Activated gamma-delta T cell treated with anti-CD3 and anti-CD28 coated beads, Interleukin-2, amount 50 U/mL, for 16 hours (primary cell): Measurements from ENCODE around the gene KMT2C.
"Not testable (repeated sequence)": the region's sequence is repeated elsewhere in the genome, so short reads cannot be mapped to it uniquely, and the experiment has no call there.

ENCODE experiments used
- DNase-seq: peaks from one replicate; pipeline ENCODE4 v3.0.0-alpha.2; 2020; ENCODE audit warnings: low read depth

Gene KMT2C

GRCh38 chr7:152362128-152362926 lies 73.5 kb downstream of the KMT2C start:
- DNase-seq: no peak

- DNase-seq: no peak
These were observed 80.2 kb downstream of the KMT2C start for GRCh38 chr7:152355474-152356057.

- DNase-seq: no peak
These were observed 81.7 kb downstream of the KMT2C start for GRCh38 chr7:152354061-152354460.

- DNase-seq: not testable (repeated sequence)
These were observed 82.5 kb downstream of the KMT2C start for GRCh38 chr7:152353281-152353680.

- DNase-seq: not testable (repeated sequence)
These were observed 84.1 kb downstream of the KMT2C start for GRCh38 chr7:152351747-152352146.

GRCh38 chr7:152351168-152351567 lies 84.6 kb downstream of the KMT2C start:
- DNase-seq: no peak

GRCh38 chr7:152347888-152348287 lies 87.9 kb downstream of the KMT2C start:
- no peak for DNase-seq

GRCh38 chr7:152344253-152344652 lies 91.5 kb downstream of the KMT2C start:
- DNase-seq: no peak

- DNase-seq: no peak
These were observed 93.0 kb downstream of the KMT2C start for GRCh38 chr7:152342796-152343195.

GRCh38 chr7:152341914-152342236 lies 93.9 kb downstream of the KMT2C start:
- DNase-seq: no peak

- no peak for DNase-seq
These were observed 94.5 kb downstream of the KMT2C start for GRCh38 chr7:152341039-152341913.

GRCh38 chr7:152340161-152340560 lies 95.6 kb downstream of the KMT2C start:
- no peak for DNase-seq

- DNase-seq: no peak
These were observed 97.2 kb downstream of the KMT2C start for GRCh38 chr7:152338561-152338960.

GRCh38 chr7:152336754-152337368 lies 98.9 kb downstream of the KMT2C start:
- no peak for DNase-seq

- DNase-seq: no peak
These were observed 99.8 kb downstream of the KMT2C start for GRCh38 chr7:152335900-152336571.

GRCh38 chr7:152333134-152333533 lies 102.7 kb downstream of the KMT2C start:
- DNase-seq: no peak

GRCh38 chr7:152330827-152331226 lies 105.0 kb downstream of the KMT2C start:
- DNase-seq: no peak

- DNase-seq: no peak
These were observed 106.3 kb downstream of the KMT2C start for GRCh38 chr7:152329469-152329868.

- DNase-seq: no peak
These were observed 107.6 kb downstream of the KMT2C start for GRCh38 chr7:152328234-152328633.

GRCh38 chr7:152315845-152316244 lies 120.0 kb downstream of the KMT2C start:
- no peak for DNase-seq

GRCh38 chr7:152313831-152314604 lies 121.8 kb downstream of the KMT2C start:
- no peak for DNase-seq
